Activated CD4-positive, alpha-beta T cell treated with anti-CD3 and anti-CD28 coated beads, Interleukin-2, amount 50 U/mL, for 48 hours (primary cell): Measurements from ENCODE around the gene KAT7.

Experiments used
- DNase-seq, 2 experiments: peaks; one replicate each; pipeline ENCODE4 v3.0.0-alpha.2; 2020

KAT7 gene

DNA sequence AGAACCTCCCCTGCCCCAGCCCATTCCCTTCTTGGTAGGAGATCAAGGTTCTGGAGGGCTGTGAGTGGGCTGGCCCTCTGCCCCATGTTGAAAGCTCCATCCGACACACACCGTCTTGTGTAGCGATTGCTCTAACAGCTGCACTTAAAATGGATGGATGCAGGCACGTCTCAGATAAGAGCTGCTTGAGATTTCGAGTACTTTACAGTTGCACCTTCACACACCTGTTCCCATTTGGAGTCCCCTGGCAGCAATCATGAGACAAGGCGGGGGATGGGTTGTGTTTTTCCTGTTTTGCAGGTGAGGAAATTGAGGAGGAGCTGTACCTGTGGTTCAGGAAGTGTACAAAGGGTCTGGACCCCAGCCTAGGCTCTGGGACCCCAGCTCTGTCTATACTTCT, 85.0 kb downstream of the KAT7 start:
- no peak for DNase-seq

GRCh38 chr17:49873926-49874325, 85.4 kb downstream of the KAT7 start:
- DNase-seq, result no peak

DNA sequence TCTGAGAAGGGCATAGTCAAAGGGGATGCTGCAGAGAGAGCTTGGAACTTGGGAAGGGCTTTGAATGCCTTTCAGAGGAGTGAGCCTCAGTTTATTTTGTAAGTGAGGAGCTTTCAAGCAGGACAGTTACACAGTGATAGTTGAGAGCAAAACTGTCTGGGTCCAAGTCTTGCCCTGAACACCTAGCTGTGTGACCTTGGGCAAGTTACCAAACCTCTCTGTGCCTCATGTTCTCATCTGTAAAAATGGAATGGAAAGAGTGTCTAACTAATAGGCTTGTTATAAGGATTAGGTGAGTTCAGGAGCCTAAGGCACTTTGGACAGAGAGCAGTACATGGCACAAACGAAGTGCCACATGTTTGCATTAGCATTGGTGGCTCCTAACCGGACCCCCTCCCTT, 86.4 kb downstream of the KAT7 start:
- no peak for DNase-seq

- no peak for DNase-seq
Measured at GRCh38 chr17:49875685-49876084, 87.2 kb downstream of the KAT7 start.

- no peak for DNase-seq
Measured at GRCh38 chr17:49878931-49879904, 90.7 kb downstream of the KAT7 start.

DNA sequence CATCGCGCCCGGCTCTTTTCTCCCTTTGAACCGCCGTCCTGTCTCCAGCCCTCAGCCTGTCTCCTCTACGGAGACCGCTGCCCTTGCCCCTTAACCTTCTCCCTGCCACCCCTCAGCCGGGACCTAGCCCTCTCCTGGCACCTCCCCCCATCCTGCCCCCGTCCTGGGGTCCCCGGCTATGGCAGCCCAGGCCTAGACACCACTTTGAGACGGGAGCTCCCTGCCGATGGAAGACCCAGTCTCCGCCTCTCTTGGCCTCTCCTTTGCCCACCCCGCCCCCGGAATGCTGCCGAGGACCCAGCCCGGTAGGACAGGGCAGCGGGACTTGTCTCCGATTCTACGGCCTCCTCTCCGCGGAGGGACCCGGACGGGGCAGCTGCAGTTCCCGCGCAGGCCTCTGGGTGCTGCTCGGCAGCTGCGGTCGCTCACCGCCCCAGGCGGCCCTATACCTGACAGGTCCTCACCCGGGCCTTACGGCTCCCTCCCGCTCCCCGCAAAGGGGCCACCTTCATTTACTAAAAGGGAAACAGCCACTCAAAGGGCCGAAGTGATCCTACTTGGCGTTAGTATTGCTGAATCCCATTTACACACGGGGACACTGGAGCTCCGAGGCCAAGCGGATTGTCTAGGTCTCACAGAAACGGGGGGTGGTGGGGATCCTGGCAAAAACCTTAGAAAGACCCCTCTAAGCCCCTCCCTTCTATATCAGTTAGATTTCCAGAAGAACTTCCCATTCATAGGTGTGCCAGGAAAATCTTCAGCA, 92.0 kb downstream of the KAT7 start:
- peak; percentile 76 to 80 for DNase-seq

GRCh38 chr17:49881054-49881402, 92.5 kb downstream of the KAT7 start:
- DNase-seq, result no peak

DNA sequence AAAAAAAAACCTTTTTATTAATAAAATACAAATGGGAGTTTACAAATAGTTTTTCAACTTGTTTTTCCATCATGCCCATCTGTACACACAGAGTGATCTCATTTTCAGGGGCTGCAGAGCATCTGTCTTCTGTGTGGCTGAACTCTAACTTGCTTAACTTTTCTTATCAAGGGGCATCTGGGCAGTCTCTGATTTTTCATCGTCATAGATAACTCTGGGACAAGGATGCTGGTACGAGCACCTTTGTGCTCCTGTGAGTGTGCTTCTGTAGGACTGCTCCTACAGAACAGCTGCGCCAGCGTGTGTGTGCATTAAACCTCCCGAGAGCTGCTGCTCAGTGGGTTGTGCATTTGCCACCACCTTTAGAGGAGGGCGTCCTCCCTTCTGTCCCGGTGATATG, 94.0 kb downstream of the KAT7 start:
- DNase-seq, result no peak
